HepG2 (cell line): ENCODE data around the gene GMFB. TPM values are rescaled to one million over a fixed set of nuclear protein-coding genes. Genes with fewer than 3 reads are reported as not detected.

ENCODE experiments used
- AGO2 ChIP-seq: fragments of 200-400 bp; formaldehyde crosslinking; optimal IDR thresholded peaks from 2 replicates; pipeline ENCODE3; 2017; ENCODE audit warnings: mild to moderate bottlenecking, low read depth, low read length, moderate library complexity
- DR1 ChIP-seq: sonication (generic); formaldehyde crosslinking; IDR thresholded peaks from 2 replicates; pipeline ENCODE4 v1.8.0; 2021; ENCODE audit warnings: mild to moderate bottlenecking, missing genetic modification reagents, inconsistent platforms
- GFI1 ChIP-seq: sonication (generic); formaldehyde crosslinking; IDR thresholded peaks from 2 replicates; pipeline ENCODE4 v1.5.0; 2020; ENCODE audit warnings: missing genetic modification reagents, mild to moderate bottlenecking, borderline replicate concordance
- MAFG ChIP-seq: sonication (generic); formaldehyde crosslinking; IDR thresholded peaks from 2 replicates; pipeline ENCODE4 v1.5.1; 2020; ENCODE audit warnings: mild to moderate bottlenecking, missing genetic modification reagents
- MEIS2 ChIP-seq: sonication (generic); formaldehyde crosslinking; IDR thresholded peaks from 2 replicates; pipeline ENCODE4 v1.9.0; 2021; ENCODE audit warnings: mild to moderate bottlenecking, missing genetic modification reagents
- NR3C1 ChIP-seq: sonication (generic); formaldehyde crosslinking; IDR thresholded peaks from 2 replicates; pipeline ENCODE4 v1.4.0; 2020; ENCODE audit warnings: missing genetic modification reagents
- NRL ChIP-seq: sonication (generic); formaldehyde crosslinking; IDR thresholded peaks from 2 replicates; pipeline ENCODE4 v1.5.0; 2020; ENCODE audit warnings: missing genetic modification reagents, mild to moderate bottlenecking, moderate library complexity, borderline replicate concordance
- POLR2AphosphoS2 ChIP-seq: IDR thresholded peaks from 2 replicates; pipeline ENCODE4 v1.6.1; 2011; ENCODE audit warnings: low read depth, low read length, improper control_type of control experiment
- SIX1 ChIP-seq: sonication (generic); formaldehyde crosslinking; IDR thresholded peaks from 2 replicates; pipeline ENCODE4 v1.4.0; 2020; ENCODE audit warnings: missing genetic modification reagents, borderline replicate concordance
- SKI ChIP-seq: fragments of 450-650 bp; IDR thresholded peaks from one replicate; pipeline ENCODE4 v1.6.1; 2018; ENCODE audit warnings: mild to moderate bottlenecking; ENCODE audit not compliant: partially characterized antibody
- YEATS4 ChIP-seq: sonication (generic); formaldehyde crosslinking; IDR thresholded peaks from 2 replicates; pipeline ENCODE4 v1.4.0; 2020; ENCODE audit warnings: missing genetic modification reagents, borderline replicate concordance
- ZNF230 ChIP-seq: sonication (generic); formaldehyde crosslinking; IDR thresholded peaks from 2 replicates; pipeline ENCODE4 v1.4.0; 2020; ENCODE audit warnings: mild to moderate bottlenecking, missing genetic modification reagents
- ZNF234 ChIP-seq: sonication (generic); formaldehyde crosslinking; conservative IDR thresholded peaks from 2 replicates; pipeline ENCODE4 v1.5.1; 2020; ENCODE audit warnings: mild to moderate bottlenecking, missing genetic modification reagents
- ZNF367 ChIP-seq: sonication (generic); formaldehyde crosslinking; IDR thresholded peaks from 2 replicates; pipeline ENCODE4 v1.4.0; 2020; ENCODE audit warnings: missing genetic modification reagents, borderline replicate concordance
- ZNF567 ChIP-seq: sonication (generic); formaldehyde crosslinking; IDR thresholded peaks from 2 replicates; pipeline ENCODE4 v1.8.1; 2023; ENCODE audit warnings: mild to moderate bottlenecking, missing genetic modification reagents, borderline replicate concordance
- ZNF569 ChIP-seq: sonication (generic); formaldehyde crosslinking; IDR thresholded peaks from 2 replicates; pipeline ENCODE4 v1.5.0; 2020; ENCODE audit warnings: mild to moderate bottlenecking, missing genetic modification reagents, moderate library complexity, borderline replicate concordance
- polyA plus RNA-seq, 8 experiments: library from polyadenylated mRNA; depleted of rRNA in 3 of 8; stranded (reverse) in 7 of 8; unstranded in 1 of 8; fragments of >200 nt; fragmentation: Illumina TruSeq in 4 of 8; extraction: Trizol in 4 of 8; gene quantifications; 2 replicates each; pipeline versions ENCODE4 v1.2.1 to v1.2.3, GENCODE V29; 2011 to 2016; ENCODE audit warnings: low read depth in 4 of 8, missing spikeins in 1 of 8, mixed read lengths in 1 of 8; ENCODE audit not compliant: insufficient read depth in 1 of 8
- total RNA-seq, 5 experiments: library from RNA; depleted of rRNA; stranded (reverse); fragments of >200 nt; fragmentation: Illumina TruSeq; extraction: Trizol; gene quantifications; 2 replicates each; pipeline ENCODE4 v1.2.3, GENCODE V29; 2016; ENCODE audit warnings: low read depth in 1 of 5
- TF ChIP-seq, protein P1 (sequence below), 2 experiments: sonication (generic) in 1 of 2; formaldehyde crosslinking in 1 of 2; IDR thresholded peaks; 2 replicates each; pipeline versions ENCODE4 v1.5.1 to v1.6.1; 2011 to 2020; ENCODE audit warnings: borderline replicate concordance in 1 of 2, low read depth in 1 of 2, low read length in 1 of 2, mild to moderate bottlenecking in 1 of 2, missing genetic modification reagents in 1 of 2, moderate library complexity in 1 of 2
- TF ChIP-seq, protein P2 (sequence below): sonication (generic); formaldehyde crosslinking; conservative IDR thresholded peaks from 2 replicates; pipeline ENCODE4 v1.4.0; 2020; ENCODE audit warnings: mild to moderate bottlenecking, missing genetic modification reagents, moderate library complexity
- TF ChIP-seq, protein P3 (sequence below): sonication (generic); formaldehyde crosslinking; IDR thresholded peaks from 2 replicates; pipeline ENCODE4 v1.4.0; 2020; ENCODE audit warnings: missing genetic modification reagents
- TF ChIP-seq, protein P4 (sequence below): sonication (generic); formaldehyde crosslinking; IDR thresholded peaks from 2 replicates; pipeline ENCODE4 v1.8.1; 2023; ENCODE audit warnings: mild to moderate bottlenecking, missing genetic modification reagents

GMFB gene
- total and polyA plus RNA-seq, 2 of the 13 experiments (the other 11 are each of a cell fraction or from before 2014, with no cell fraction given): 17.3 to 68.2 TPM

DNA sequence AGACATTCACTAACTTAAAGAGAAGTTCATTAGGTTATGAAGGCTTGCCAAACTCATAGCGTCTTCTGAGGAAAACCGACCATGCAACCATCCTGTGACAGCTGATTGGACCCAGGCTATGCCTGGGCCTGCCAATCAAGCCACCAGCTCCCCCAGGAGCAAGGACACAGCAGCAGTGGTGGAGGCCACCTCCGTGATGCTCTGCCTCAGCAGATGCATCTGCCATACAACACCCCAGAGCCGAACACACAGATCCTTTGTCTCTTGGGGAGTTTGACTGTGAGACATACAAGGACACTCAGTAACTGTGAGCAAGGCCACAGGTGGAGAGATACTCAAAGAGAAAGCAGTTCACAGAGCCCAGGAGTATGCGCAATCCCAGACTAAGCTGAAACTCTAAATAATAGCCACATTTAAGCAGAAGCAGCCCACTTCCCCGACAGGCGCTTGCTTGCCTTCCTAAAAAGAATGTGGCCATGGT, 37.6 kb downstream of the GMFB start (continued):
- TF ChIP-seq YEATS4 (CRISPR knock-in tag) (peak; percentile 30; the same call in 1 of the 2 replicates), AGO2 (no peak), DR1 (CRISPR knock-in tag) (peak; percentile 34; the same call in 1 of the 2 replicates), NR3C1 (no peak), SKI (no peak), NRL (CRISPR knock-in tag) (no peak), POLR2AphosphoS2 (no peak), ZNF230 (CRISPR knock-in tag) (no peak), MAFG (CRISPR knock-in tag) (no peak), ZNF367 (CRISPR knock-in tag) (no peak), ZNF567 (CRISPR knock-in tag) (no peak), ZNF569 (no peak), SIX1 (CRISPR knock-in tag) (no peak), GFI1 (CRISPR knock-in tag) (no peak), MEIS2 (CRISPR knock-in tag) (no peak), ZNF234 (CRISPR knock-in tag) (no peak)
- TF ChIP-seq, protein P1, sequence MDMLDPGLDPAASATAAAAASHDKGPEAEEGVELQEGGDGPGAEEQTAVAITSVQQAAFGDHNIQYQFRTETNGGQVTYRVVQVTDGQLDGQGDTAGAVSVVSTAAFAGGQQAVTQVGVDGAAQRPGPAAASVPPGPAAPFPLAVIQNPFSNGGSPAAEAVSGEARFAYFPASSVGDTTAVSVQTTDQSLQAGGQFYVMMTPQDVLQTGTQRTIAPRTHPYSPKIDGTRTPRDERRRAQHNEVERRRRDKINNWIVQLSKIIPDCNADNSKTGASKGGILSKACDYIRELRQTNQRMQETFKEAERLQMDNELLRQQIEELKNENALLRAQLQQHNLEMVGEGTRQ (IDR thresholded peaks at IDR 0.05; ENCODE audit: low read depth, low read length): no peak
- TF ChIP-seq, protein P1 (CRISPR knock-in tag; IDR thresholded peaks at IDR 0.05; ENCODE audit: borderline replicate concordance): no peak
- TF ChIP-seq, protein P2, sequence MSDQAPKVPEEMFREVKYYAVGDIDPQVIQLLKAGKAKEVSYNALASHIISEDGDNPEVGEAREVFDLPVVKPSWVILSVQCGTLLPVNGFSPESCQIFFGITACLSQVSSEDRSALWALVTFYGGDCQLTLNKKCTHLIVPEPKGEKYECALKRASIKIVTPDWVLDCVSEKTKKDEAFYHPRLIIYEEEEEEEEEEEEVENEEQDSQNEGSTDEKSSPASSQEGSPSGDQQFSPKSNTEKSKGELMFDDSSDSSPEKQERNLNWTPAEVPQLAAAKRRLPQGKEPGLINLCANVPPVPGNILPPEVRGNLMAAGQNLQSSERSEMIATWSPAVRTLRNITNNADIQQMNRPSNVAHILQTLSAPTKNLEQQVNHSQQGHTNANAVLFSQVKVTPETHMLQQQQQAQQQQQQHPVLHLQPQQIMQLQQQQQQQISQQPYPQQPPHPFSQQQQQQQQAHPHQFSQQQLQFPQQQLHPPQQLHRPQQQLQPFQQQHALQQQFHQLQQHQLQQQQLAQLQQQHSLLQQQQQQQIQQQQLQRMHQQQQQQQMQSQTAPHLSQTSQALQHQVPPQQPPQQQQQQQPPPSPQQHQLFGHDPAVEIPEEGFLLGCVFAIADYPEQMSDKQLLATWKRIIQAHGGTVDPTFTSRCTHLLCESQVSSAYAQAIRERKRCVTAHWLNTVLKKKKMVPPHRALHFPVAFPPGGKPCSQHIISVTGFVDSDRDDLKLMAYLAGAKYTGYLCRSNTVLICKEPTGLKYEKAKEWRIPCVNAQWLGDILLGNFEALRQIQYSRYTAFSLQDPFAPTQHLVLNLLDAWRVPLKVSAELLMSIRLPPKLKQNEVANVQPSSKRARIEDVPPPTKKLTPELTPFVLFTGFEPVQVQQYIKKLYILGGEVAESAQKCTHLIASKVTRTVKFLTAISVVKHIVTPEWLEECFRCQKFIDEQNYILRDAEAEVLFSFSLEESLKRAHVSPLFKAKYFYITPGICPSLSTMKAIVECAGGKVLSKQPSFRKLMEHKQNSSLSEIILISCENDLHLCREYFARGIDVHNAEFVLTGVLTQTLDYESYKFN: peak; percentile 38; the same call in 1 of the 2 replicates
- TF ChIP-seq, protein P3, sequence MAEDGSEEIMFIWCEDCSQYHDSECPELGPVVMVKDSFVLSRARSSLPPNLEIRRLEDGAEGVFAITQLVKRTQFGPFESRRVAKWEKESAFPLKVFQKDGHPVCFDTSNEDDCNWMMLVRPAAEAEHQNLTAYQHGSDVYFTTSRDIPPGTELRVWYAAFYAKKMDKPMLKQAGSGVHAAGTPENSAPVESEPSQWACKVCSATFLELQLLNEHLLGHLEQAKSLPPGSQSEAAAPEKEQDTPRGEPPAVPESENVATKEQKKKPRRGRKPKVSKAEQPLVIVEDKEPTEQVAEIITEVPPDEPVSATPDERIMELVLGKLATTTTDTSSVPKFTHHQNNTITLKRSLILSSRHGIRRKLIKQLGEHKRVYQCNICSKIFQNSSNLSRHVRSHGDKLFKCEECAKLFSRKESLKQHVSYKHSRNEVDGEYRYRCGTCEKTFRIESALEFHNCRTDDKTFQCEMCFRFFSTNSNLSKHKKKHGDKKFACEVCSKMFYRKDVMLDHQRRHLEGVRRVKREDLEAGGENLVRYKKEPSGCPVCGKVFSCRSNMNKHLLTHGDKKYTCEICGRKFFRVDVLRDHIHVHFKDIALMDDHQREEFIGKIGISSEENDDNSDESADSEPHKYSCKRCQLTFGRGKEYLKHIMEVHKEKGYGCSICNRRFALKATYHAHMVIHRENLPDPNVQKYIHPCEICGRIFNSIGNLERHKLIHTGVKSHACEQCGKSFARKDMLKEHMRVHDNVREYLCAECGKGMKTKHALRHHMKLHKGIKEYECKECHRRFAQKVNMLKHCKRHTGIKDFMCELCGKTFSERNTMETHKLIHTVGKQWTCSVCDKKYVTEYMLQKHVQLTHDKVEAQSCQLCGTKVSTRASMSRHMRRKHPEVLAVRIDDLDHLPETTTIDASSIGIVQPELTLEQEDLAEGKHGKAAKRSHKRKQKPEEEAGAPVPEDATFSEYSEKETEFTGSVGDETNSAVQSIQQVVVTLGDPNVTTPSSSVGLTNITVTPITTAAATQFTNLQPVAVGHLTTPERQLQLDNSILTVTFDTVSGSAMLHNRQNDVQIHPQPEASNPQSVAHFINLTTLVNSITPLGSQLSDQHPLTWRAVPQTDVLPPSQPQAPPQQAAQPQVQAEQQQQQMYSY: no peak
- TF ChIP-seq, protein P4, sequence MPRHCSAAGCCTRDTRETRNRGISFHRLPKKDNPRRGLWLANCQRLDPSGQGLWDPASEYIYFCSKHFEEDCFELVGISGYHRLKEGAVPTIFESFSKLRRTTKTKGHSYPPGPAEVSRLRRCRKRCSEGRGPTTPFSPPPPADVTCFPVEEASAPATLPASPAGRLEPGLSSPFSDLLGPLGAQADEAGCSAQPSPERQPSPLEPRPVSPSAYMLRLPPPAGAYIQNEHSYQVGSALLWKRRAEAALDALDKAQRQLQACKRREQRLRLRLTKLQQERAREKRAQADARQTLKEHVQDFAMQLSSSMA (CRISPR knock-in tag): no peak
